Mucosa of gallbladder (tissue), 1 donor: Measurements from ENCODE around the gene MEG3. TPM values are rescaled to one million over a fixed set of nuclear protein-coding genes. Genes with fewer than 3 reads are reported as not detected.

Experiments
- DNase-seq: peaks from one replicate; pipeline ENCODE4 v3.0.0-alpha.2; 2020; ENCODE audit warnings: low spot score
- total RNA-seq: library from RNA; stranded (reverse); gene quantifications from one replicate; pipeline ENCODE4 v1.2.1, GENCODE V29; 2021
- donor health status: DM: no; HTN: no; CAD: no.

The MEG3 gene
- total RNA-seq, 1 donor from 2014 or later: 132 TPM

DNA sequence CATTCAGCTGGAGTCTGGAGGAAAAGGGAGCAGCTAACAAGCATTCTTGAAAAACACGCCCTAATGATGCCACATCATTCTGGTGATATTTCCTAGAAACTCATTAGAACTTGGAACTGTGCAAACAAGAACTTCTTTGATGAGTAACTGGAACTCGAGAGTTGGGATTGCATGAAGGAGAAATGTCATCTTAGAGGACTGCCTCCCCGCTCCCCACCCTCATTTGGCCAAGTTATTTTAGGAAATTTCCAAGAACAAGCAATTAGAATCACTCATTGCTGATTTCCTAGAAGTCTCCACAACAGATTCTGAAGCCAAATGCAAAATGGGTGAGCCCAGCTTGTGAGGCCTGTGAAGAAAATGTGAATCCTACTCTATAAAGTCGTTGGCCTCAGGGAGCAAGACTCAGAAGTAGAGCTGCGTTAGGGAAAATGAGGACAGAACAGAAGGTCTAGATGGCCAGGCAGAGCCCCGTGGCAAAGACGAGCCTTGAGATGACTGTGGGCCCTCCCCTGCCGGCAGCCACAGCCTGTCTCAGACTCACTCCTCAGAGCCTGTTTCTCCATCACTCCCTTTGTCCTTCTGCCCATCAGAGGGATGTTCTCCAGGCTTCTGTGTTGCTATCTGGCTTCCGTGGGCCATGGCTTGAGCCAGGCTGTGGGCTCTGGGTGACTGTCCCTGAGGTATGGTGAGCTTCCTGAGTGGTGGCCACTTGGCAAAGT, 39.2 kb downstream of the MEG3 start:
- DNase-seq: no peak

DNA sequence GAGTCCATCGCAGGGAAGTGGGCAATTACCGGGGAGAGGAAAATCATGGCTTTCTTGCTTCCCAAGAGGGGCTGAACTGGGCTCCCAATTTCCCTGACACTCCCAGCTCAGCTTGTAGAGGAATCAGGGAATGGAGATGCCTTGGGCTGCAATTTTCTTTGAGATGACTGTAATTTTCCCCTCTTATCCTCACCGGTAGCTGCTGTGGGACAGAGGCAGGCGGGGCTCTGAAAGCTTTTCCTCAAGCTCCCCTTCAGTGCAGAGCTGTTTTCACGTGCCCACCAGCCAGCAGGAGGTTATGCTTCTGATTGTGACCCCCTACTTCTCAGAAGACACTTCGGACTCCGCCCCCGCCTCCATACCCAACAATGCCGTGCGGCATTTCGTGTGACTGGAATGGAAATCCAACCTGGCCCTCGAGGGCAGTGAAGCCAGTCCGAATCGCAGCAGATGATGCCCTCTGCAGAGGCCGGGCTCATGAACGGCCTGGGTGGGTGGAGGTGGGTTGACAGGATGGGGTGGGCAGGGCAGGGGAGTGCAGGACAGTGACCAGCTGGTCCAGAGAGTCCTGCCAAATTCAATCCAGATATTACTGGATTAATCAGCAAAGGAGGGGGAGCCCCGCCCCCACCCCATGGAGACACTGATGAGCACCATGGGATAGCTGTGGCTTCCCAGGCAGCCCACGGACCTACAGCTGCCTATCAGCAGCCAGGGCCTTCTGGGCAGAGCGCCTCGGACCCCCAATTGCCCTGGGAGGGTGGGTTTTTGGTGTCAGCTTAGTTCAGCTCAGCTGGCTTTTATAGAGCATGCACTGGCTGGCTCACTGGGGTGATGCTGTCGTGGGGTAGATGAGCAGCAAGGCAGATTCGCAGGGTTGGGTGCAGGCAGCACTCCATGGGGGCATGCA, 40.0 kb downstream of the MEG3 start:
- no peak for DNase-seq

DNA sequence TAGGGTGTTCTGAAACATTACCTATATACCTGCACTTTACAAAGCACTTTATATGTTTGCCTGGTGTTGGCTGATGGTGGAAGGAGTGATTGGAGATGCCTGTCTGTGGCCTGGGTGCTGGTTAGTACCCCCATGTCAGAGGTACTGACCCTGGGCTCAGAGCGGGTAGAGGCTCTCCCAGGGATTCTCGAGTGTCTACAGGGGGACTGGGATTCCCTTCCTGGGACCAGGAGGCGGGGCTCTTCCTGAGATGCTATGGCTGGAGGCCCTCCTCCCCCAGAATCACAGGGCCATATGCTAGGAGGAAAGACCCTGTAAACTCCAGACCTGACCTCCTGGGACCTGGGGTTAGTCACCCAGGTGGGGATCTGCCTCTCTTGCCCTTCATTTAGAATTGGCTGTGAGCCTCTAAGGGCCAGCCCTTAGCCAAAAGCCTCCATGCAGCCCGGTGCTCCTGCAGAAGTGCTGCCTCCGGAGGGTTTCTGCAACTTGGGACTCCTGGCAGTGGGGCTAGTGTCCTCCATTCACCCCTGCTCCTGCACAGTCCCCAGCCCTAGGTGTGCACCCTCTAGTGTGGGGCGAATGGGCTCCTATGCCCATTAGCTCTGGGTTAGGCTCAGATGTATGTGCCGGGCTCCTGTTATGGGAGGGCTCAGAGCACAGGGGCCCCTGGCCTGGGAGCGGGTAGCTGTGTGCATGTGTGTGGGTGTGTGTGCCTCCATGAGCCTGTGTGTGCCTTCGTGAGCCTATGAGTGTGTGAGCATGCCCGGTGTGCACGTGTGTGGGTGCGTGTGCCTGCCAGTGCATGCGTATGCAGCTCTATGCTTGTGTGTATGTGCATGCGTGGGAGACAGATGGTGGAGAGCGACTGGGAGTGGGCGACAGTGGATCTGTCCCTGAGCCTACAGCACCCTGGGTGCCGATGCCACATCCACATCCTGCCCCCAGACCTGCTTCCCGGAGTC, 41.0 kb downstream of the MEG3 start:
- DNase-seq: no peak

DNA sequence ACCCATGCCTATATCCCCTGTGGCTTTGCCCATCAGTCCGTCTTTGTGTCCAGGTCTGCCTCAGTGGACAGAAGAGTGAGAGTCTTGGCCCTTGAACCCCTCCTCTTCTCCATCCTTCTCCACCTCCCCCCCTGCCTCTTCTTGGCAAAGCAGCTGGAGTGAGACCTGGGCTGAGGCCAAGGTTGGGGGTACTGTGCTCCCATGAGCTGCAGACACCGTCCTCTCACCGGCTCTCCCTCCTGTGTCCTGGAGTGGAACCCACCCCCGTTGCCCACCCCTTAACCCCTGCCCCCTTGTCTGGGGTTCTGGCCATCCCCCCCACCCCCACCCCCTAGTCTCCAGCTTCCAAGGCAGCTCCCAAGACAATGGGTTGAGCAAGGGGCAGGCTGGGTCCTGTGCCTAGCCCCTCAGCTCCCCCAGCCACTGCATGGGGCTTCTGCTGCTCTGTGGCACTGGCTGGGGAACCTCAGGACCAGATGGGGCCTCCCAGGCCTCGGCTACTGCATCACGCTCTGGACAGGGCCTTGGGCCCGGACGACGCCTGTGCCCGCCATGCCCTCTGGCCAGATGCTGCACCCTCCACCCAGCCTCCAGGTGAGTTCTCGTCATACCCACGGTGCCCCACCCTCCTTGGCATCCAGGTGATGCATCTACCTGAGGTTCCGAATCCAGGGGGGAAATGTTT, 41.9 kb downstream of the MEG3 start:
- DNase-seq: no peak

DNA sequence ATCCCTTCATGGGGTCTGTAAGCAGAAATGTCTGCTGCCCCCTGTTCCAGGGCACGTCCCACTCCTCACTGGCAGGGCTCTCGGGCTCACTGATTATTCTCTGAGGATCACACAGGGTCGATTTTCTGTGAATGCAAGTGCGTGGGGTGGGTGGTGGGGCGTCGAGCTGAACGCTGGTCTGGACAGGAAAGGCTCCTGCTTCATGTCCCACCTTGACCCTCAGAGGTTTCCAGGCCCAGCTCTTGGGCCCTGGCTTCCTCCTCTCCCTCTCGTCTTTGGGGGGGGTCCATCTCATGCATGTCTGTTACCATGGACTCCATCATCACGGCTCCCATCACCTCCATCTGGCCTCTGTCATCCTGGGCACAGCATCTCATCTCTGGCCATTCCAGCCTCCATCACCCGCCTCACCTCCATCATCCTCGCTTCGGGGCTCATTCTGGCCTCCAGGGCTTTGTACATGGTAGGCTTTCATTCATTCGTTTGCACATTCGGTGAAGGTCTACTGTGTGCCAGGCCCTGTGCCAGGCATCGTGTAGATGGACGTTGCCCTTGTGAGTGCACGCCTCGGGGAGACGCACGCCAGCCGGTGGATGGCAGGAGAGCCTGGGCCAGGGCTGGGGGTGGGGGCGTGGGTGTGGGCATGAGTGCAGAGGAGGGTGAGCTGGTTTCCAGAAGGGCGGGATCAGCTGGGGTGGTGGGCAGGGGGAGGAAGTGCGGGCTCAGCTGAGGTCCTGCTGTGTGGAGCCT, 42.9 kb downstream of the MEG3 start:
- no peak for DNase-seq

DNA sequence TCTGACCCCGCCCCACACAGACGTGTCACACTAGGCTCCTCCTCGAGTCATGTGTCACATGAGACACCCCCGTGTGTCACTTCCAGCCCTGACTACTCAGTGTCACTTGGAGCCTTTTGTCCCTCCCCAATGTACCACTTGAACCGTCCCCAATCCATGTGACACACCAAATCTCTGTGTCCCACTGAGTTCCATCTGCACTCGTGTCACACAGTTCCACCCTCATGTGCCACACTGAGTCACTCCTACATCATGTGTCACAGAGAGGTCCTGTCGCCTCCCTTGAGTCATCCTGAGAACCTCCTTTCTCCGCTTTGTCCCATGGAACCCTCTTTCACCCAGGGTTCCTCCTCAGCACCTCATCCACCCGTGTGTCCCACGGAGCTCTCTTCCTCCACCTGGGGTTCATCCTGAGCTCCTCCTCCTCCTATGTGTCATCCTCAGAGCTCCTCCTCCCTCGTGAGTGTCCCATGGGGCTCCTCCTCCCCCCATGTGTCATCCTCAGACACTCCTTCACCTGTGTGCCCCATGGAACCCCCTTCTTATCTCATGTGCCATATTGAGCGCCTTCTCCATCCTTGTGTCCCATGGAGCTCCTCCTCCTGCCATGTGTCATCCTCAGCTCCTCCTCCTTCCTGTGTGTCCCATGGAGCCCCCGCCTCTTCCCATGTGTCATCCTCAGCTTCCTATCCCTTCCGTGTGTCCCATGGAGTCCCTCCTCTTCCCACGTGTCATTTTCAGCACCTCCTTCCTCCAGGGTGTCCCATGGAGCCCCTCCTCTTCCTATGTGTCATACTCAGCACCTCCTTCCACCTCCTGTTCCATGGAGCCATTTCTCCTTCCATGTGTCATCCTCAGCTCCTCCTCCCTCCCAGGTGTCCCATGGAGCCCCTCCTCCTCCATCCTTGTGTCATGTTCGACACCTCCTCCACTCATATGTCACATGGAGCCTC, 45.6 kb downstream of the MEG3 start:
- DNase-seq: no peak

DNA sequence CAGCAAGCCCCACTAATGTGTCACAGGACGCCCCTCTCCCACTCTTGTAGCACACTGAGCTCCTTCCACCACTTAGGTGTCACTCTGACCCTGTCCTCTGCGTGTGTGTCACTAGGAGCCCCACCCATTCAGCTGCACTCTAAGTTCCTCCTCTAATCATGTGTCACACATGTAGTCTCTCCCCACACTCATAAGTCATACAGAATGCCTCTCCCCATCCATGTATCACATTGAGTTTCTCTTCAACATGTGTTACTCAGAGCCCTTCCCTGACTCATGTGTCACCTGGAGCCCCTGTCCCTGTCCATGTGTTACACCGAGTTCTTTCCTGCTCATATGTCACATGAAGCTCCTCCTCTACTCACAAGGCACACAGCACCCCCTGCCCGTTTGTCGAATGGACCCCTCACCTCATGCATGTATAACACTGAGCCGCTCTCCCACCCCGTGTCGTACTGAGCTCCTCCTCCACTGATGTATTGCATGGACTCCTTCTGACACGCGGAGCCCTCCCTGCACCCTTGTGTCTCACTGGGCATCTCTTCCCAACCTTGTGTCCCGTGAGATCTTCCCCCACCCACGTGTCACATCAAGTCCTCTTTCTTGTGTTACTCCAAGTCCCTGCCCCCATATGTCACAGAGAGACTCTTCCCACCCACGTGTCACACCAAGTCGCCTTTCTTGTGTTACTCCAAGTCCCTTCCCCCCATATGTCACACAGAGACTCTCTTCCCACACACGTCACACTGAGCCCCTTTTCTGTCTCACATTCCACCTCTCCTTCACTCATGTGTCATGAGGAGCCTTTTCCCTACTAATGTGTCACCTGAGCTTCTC, 46.6 kb downstream of the MEG3 start:
- no peak for DNase-seq

DNA sequence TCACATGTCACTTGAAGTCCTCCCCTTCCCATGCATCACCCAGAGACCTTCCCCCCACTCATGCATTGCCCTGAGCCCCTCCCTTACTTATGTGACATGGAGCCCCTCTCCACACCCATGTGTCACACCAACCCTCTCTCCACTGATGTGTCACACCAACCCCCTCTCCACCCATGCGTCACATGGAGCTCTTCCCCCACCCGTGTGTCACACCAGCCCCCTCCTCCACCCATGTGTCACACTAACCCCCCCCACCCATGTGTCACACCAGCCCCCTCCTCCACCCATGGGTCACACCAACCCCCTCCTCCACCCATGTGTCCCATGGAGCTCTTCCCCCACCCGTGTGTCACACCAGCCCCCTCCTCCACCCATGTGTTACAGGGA, 47.2 kb downstream of the MEG3 start:
- no peak for DNase-seq

DNA sequence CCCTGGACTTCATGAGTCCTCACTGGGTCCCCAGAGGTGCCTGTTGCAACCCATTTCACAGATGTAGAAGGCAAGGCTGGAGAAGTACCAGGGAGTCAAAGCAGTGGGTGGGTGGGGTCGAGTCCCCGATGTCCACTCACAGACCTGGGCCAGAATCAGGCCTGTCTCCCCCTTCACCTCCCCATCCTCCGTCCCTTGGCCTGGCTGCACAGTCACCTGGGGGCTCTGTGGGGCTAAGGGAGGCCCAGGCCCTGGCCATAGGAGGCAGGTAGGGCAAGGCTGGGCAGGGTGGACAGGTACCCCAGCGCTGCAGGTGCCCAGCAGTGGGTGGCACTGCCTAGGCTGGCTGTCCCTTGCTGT, 48.1 kb downstream of the MEG3 start:
- DNase-seq: no peak

DNA sequence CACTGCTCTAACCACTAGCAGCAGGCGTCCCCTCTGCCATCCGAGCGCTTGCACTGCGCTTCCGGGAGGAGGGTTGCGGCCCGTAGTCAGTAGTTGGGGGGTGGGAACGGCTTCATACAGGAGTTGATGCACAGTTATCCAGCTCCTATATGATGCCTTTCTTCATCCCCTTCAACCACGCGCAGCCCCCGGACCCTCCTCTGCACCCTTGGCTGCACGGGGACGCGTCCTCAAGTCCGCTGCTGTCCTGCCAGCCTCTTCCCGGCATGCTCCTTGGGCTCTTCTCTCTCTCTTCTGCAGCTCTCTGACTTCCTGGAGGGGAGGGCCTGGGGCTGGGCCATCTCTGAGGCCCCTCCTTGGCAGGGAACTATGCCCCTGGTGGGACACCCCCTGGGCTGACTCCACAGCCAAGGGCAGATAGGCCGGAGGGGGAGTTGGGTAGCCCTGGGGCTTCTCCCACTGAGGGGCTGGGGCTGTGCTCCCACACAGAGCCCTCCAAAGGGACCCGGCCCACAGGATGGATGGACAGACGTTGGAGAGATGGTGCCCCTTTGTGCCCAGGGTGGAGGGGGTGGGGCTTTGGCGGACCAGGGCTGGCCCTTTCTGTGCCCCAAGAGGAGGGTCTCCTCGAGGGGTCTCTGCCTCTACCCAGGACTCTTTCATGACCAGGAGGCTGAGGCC, 48.6 kb downstream of the MEG3 start:
- no peak for DNase-seq

DNA sequence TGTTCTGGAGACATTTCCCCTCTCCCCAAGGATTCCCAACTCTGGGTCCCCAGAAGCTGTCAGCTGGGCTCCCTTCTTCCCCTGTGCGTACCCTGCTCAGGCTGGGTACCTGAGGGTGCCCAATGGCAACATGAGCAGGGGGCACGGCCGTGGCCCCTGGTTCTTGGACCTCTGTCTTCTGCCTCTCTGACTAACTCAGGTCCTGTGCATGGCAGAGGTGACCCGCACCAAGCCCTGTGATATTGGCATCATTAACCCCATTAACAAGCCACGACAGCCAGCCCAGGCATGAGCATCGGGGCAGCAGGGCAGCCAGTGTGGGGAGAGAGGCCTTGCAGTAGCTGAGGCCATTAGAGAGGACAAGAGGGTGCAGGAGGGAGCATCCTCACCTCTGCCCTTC, 49.2 kb downstream of the MEG3 start:
- no peak for DNase-seq

DNA sequence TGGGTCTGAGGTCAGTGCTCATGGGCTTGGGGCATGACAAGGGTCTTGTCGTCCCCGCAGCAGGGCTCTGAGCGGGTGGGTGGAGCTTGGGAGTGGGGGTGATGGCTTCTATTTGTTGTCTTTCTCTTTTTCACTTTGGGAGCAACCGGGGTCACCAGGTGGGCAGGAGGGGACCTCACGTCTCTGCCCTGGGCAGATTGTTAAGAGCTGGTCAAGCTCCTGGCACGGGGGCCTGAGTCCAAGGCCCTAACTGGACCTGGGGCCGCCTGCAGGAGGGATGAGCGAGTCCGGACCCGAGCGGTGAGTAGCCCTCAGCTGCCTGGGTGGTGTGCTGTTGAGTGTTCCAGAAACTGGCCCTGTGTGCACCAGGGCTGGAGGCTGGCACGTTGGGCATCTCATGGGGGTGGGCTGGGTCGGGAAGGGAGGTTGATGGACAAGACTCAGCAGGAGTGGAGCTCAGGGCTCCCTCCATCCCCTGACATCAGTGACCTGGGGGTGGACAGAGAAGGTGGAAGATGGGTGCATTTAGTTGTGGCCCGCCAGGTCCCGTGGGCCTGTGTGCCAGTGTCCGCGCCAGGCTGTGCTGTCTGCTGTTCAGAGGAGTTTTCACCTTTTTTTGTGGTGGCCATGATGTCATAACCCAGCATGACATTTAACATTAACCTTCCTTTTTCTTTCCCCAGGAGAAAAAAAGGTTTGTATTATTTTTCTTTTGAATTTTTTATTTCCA, 50.1 kb downstream of the MEG3 start:
- no peak for DNase-seq

DNA sequence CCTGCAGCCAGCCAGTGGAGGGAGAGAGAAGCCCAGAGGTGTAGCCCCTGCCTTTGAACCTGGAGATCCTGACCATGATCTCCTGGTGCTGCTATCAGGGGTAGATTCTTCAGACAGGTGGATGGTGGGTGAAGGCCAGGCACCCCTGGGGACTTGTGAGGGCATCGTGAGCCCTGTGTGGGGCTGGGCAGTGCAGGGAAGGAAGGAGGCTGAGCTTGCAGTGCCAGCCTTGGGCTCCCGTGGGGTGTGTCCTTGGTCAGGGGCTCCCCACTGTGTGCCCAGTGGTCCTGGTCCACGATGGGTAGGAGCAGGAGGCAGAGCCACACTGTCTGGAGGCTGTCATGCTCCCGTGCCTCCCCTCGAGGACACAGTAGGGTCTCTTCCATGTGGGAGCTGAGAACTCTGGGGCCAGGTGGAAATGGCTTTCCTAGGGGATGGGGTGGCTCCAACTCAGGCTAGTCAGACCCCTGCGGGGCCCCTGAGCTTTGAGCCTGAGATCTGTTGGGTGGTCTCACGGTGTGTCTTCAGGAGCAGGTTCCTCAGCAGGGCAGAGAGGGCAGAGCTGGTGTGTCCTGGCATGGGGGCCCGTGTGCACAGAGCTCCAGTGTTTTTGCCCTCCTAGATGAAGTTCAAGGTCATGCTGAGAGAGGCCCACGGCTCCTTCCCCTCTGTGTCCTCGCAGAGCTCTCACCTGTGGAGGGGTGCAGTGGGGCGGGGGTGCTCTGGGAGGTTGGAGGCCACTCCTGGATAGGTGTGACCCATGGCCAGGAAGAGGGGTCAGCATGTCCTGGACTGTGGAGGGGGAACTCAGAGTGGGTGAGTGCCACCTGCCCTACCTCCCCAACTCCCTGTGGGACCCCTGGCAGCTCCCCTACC, 52.6 kb downstream of the MEG3 start:
- no peak for DNase-seq

DNA sequence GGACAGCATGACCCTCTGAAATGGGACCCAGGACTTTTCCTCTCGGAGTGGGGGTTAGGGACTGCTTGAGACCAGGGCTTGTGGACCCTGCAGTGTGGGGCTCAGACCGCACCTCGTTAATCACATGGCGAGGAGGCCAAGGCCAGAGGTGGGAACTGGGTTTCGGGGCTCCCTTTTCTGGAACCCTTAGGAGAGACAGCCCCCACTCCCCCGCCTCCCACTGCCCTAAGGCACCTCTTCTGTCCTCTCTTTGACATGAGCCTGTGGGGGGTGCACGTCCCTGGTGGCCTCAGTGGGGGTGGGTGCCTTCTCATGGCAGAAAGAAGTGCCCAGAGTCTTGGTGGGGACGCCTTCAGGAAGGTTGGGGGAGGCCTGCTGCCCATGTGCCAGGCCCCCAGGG, 53.3 kb downstream of the MEG3 start:
- no peak for DNase-seq

DNA sequence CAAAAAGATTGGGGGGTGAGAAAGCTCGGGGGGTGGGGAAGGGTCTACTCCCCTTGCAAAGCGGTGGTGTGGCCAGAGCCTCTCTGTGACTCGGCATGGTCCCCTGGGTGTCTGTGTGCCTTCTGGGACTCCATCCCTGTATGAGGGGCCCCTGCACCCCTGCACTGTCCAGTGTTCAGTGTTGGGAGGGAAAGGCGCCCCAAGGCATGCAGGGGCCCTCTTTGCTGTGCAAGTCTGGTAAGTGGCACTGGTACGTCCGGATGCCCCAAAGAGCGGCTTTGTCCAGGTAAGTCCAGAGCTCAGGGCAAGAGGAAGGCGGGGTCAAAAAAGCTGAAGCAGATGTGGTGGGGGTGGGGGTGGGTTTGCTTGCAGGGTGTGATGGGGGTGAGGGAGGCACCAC, 53.9 kb downstream of the MEG3 start:
- DNase-seq: no peak
